HepG2 (cell line): ENCODE data around the gene GADD45GIP1. TPM values are rescaled to one million over a fixed set of nuclear protein-coding genes. Genes with fewer than 3 reads are reported as not detected.

Experiments used
- ATAC-seq: fragments of 200-7000 bp; cut with Tn5 transposase; 3 replicates; pipeline ENCODE4 v1.9.1; 2020; ENCODE audit warnings: mild to moderate bottlenecking, moderate library complexity
- BruUV-seq: library from RNA; stranded (reverse); fragments of 400-500 nt; replicated peaks from 2 replicates; lab custom pipeline; 2021; lab: Mats Ljungman, UMichigan
- CTCF ChIA-PET: fragments of 300-600 bp; formaldehyde crosslinking; extraction: SDS; loops from one replicate; lab custom pipeline; 2021; ENCODE audit warnings: low total read pairs, inconsistent platforms, low intra/inter-chr PET ratio; lab: Yijun Ruan, JAX
- POLR2A ChIA-PET: fragments of 350-600 bp; sonication (Branson Sonifier 250); formaldehyde crosslinking; loops from one replicate; lab custom pipeline; 2020; ENCODE audit warnings: antibody characterized with exemption, inconsistent platforms; lab: Yijun Ruan, JAX
- DNase-seq: peaks from one replicate; pipeline ENCODE4 v3.0.0-alpha.2; 2015; ENCODE audit warnings: low spot score
- FAIRE-seq: peaks from 3 replicates; lab custom pipeline; 2011; peaks lifted over from hg19 to GRCh38; lab: Jason Lieb, UNC
- H2AFZ ChIP-seq: one replicate; pipeline ENCODE4 v1.6.1; 2011; ENCODE audit warnings: low read length, inconsistent platforms
- H3K27ac ChIP-seq: fragments of 300-600 bp; 3 replicates; pipeline ENCODE4 v1.8.0; 2011; ENCODE audit warnings: mixed run types, mild to moderate bottlenecking, mixed read lengths, low read length, inconsistent platforms; ENCODE audit not compliant: insufficient read depth; ENCODE audit errors: extremely low read length
- H3K27me3 ChIP-seq, 2 experiments: fragments of 200-600 bp in 1 of 2; 2 replicates in 1 of 2; 3 replicates in 1 of 2; pipeline versions ENCODE4 v1.6.0 to v1.8.0; 2011; ENCODE audit warnings: low read length in 2 of 2, mild to moderate bottlenecking in 2 of 2, moderate library complexity in 2 of 2, inconsistent platforms in 1 of 2; ENCODE audit not compliant: insufficient read depth in 2 of 2, control insufficient read depth in 1 of 2
- H3K36me3 ChIP-seq, 2 experiments: fragments of 200-600 bp in 1 of 2; replicated peaks in 1 of 2; 2 replicates in 1 of 2; 3 replicates in 1 of 2; pipeline versions ENCODE4 v1.5.1 to v1.8.0; 2011; ENCODE audit warnings: low read length in 2 of 2, inconsistent platforms in 1 of 2; ENCODE audit not compliant: insufficient read depth in 2 of 2, control insufficient read depth in 1 of 2
- H3K4me1 ChIP-seq: 2 replicates; pipeline ENCODE4 v1.5.1; 2012; ENCODE audit warnings: low read length, inconsistent platforms; ENCODE audit not compliant: insufficient read depth
- H3K4me2 ChIP-seq: 2 replicates; pipeline ENCODE4 v1.6.0; 2011; ENCODE audit warnings: low read depth, low read length, inconsistent platforms
- H3K4me3 ChIP-seq, 3 experiments: fragments of 200-600 bp in 1 of 3; sonication (generic), shearing (Covaris generic) in 1 of 3; replicated peaks in 1 of 3; 2 replicates each; pipeline ENCODE4 v1.5.1; 2011 to 2016; ENCODE audit warnings: low read length in 3 of 3, inconsistent platforms in 2 of 3, low read depth in 2 of 3, mild to moderate bottlenecking in 2 of 3, control low read depth in 1 of 3, mixed read lengths in 1 of 3; ENCODE audit not compliant: insufficient read depth in 1 of 3
- H3K79me2 ChIP-seq: one replicate; pipeline ENCODE4 v1.6.1; 2011; ENCODE audit warnings: low read length, inconsistent platforms; ENCODE audit not compliant: insufficient read depth
- H3K9ac ChIP-seq: 2 replicates; pipeline ENCODE4 v1.6.0; 2011; ENCODE audit warnings: mild to moderate bottlenecking, low read depth, low read length, inconsistent platforms; ENCODE audit not compliant: insufficient read depth
- H3K9me3 ChIP-seq: 2 replicates; pipeline ENCODE4 v1.5.1; 2012; ENCODE audit warnings: mild to moderate bottlenecking, low read length
- H4K20me1 ChIP-seq: 2 replicates; pipeline ENCODE4 v1.6.0; 2011; ENCODE audit warnings: inconsistent platforms, mild to moderate bottlenecking, low read length, moderate library complexity; ENCODE audit not compliant: insufficient read depth
- ATF7-NPFF ChIP-seq: sonication (generic); formaldehyde crosslinking; IDR thresholded peaks from 2 replicates; pipeline ENCODE4 v1.8.1; 2023; ENCODE audit warnings: mild to moderate bottlenecking, low read depth, missing genetic modification reagents, moderate library complexity
- CHD2 ChIP-seq: IDR thresholded peaks from 2 replicates; pipeline ENCODE4 v1.6.1; 2011; ENCODE audit warnings: low read depth, low read length, improper control_type of control experiment
- EP300 ChIP-seq, 3 experiments: sonication (generic) in 1 of 3; formaldehyde crosslinking in 1 of 3; IDR thresholded peaks; 2 replicates each; pipeline versions ENCODE4 v1.5.1 to v1.6.1; 2011 to 2020; ENCODE audit warnings: low read depth in 2 of 3, low read length in 2 of 3, borderline replicate concordance in 1 of 3, improper control_type of control experiment in 1 of 3, mild to moderate bottlenecking in 1 of 3, missing genetic modification reagents in 1 of 3, moderate library complexity in 1 of 3
- MED1 ChIP-seq: sonication (generic); formaldehyde crosslinking; IDR thresholded peaks from 2 replicates; pipeline ENCODE4 v1.4.0; 2020; ENCODE audit warnings: missing genetic modification reagents
- NFKBIZ ChIP-seq: IDR thresholded peaks from 2 replicates; pipeline ENCODE4 v1.6.1; 2018; ENCODE audit warnings: missing genetic modification reagents, missing compliant biosample characterization
- NONO ChIP-seq, 2 experiments: fragments of 450-650 bp in 1 of 2; sonication (generic) in 1 of 2; formaldehyde crosslinking in 1 of 2; IDR thresholded peaks in 1 of 2; conservative IDR thresholded peaks in 1 of 2; 2 replicates each; pipeline versions ENCODE4 v1.6.1 to v1.8.0; 2017 to 2022; ENCODE audit warnings: mild to moderate bottlenecking in 1 of 2, missing genetic modification reagents in 1 of 2, moderate library complexity in 1 of 2
- PRDM15 ChIP-seq: sonication (generic); formaldehyde crosslinking; IDR thresholded peaks from 2 replicates; pipeline ENCODE4 v1.4.0; 2020; ENCODE audit warnings: missing genetic modification reagents
- REL ChIP-seq: sonication (generic); formaldehyde crosslinking; conservative IDR thresholded peaks from 2 replicates; pipeline ENCODE4 v1.8.0; 2022; ENCODE audit warnings: mild to moderate bottlenecking, missing genetic modification reagents, moderate library complexity
- SRF ChIP-seq: IDR thresholded peaks from 2 replicates; pipeline ENCODE4 v1.6.1; 2011; ENCODE audit warnings: mild to moderate bottlenecking, low read depth, low read length, moderate library complexity
- TFAP4 ChIP-seq: sonication (generic); IDR thresholded peaks from 2 replicates; pipeline ENCODE4 v1.6.1; 2016; ENCODE audit warnings: low read depth, borderline replicate concordance
- THAP9 ChIP-seq: sonication (generic); formaldehyde crosslinking; IDR thresholded peaks from 2 replicates; pipeline ENCODE4; 2020; ENCODE audit warnings: missing genetic modification reagents, mild to moderate bottlenecking, borderline replicate concordance
- ZNF18 ChIP-seq: sonication (generic); formaldehyde crosslinking; IDR thresholded peaks from 2 replicates; pipeline ENCODE4 v1.8.0; 2022; ENCODE audit warnings: mild to moderate bottlenecking, missing genetic modification reagents; ENCODE audit not compliant: insufficient replicate concordance
- ZNF614 ChIP-seq: IDR thresholded peaks from 2 replicates; pipeline ENCODE4 v1.6.1; 2018; ENCODE audit warnings: missing biosample characterization, missing genetic modification reagents, inconsistent platforms, borderline replicate concordance
- WGBS: methylation state at CpG from one replicate; pipeline ENCODE4 v1.1.6; 2017; ENCODE audit warnings: low lambda C conversion rate; 5-methylcytosine and 5-hydroxymethylcytosine counted together
- in situ Hi-C: cut with HindIII; loops from 2 replicates; pipeline ENCODE4 v1.10.0; 2017; ENCODE audit warnings: low pct_unique_long_range_greater_than_20kb; ENCODE audit not compliant: extremely low pct_ligation_motif_present
- intact Hi-C: fragments of 100-400 bp; cut with micrococcal nuclease; formaldehyde crosslinking; loops from one replicate; pipeline ENCODE4 v1.10.0; 2022; ENCODE audit not compliant: unreplicated experiment
- polyA plus RNA-seq, 8 experiments: library from polyadenylated mRNA; depleted of rRNA in 3 of 8; stranded (reverse) in 7 of 8; unstranded in 1 of 8; fragments of >200 nt; fragmentation: Illumina TruSeq in 4 of 8; extraction: Trizol in 4 of 8; gene quantifications; 2 replicates each; pipeline versions ENCODE4 v1.2.1 to v1.2.3, GENCODE V29; 2011 to 2016; ENCODE audit warnings: low read depth in 4 of 8, missing spikeins in 1 of 8, mixed read lengths in 1 of 8; ENCODE audit not compliant: insufficient read depth in 1 of 8
- total RNA-seq, 5 experiments: library from RNA; depleted of rRNA; stranded (reverse); fragments of >200 nt; fragmentation: Illumina TruSeq; extraction: Trizol; gene quantifications; 2 replicates each; pipeline ENCODE4 v1.2.3, GENCODE V29; 2016; ENCODE audit warnings: low read depth in 1 of 5

The GADD45GIP1 gene
- total and polyA plus RNA-seq, 2 of the 13 experiments (the other 11 are each of a cell fraction or from before 2014, with no cell fraction given), result 24.6 to 30.7 TPM

- no peak for TF ChIP-seq ZNF18 (CRISPR knock-in tag)
- no peak for TF ChIP-seq CHD2
- no peak for TF ChIP-seq TFAP4
Measured at GRCh38 chr19:12983091-12983490, 26.1 kb upstream of the GADD45GIP1 start (continued).

GRCh38 chr19:12982648-12983047 lies 25.6 kb upstream of the GADD45GIP1 start:
- intact Hi-C loops, result no loop called here
- no peak overlapping the region for H3K27ac ChIP-seq
- FAIRE-seq (no peak), ATAC-seq (no peak), DNase-seq (no peak)
- no peak overlapping the region for H3K4me3 ChIP-seq
- H2AFZ ChIP-seq, result no peak overlapping the region
- H3K36me3 ChIP-seq, result no peaks in the 10 kb centered on the region
- no TSS peak for BruUV-seq
- WGBS, result 77% methylated on average over 6 of the region's 6 CpGs
- POLR2A ChIA-PET, result interaction anchor here (2.2 kb wide), 1 partner anchor 78 kb away, joined by 7 read pairs; no protein-coding TSS in a partner anchor
- in situ Hi-C loops, result no loop called here
- H3K4me2 ChIP-seq, result peak overlapping the region; percentile 67
- CTCF ChIA-PET, result interaction anchor here (2.4 to 3.8 kb wide), 2 partner anchors 79 to 111 kb away, joined by 11 to 29 read pairs; no protein-coding TSS in a partner anchor
- no peaks in the 10 kb centered on the region for H3K9me3 ChIP-seq
- no peaks in the 10 kb centered on the region for H4K20me1 ChIP-seq
- H3K9ac ChIP-seq, result no peak overlapping the region
- peaks cover 55% of the 10 kb centered on the region for H3K4me1 ChIP-seq
- H3K79me2 ChIP-seq, result no peaks in the 10 kb centered on the region
- peaks cover 0 to 5% of the 10 kb centered on the region in 2 experiments; a peak in 1 of 5 replicates for H3K27me3 ChIP-seq
- TF ChIP-seq REL (CRISPR knock-in tag) (no peak), PRDM15 (no peak), ATF7-NPFF (CRISPR knock-in tag) (no peak), THAP9 (CRISPR knock-in tag) (no peak), NONO (IDR thresholded peaks at IDR 0.05) (no peak), NONO (CRISPR knock-in tag; conservative IDR thresholded peaks at IDR 0.05) (no peak), ZNF614 (no peak), EP300 (IDR thresholded peaks at IDR 0.05; ENCODE audit: low read depth in 2 of 2, low read length in 2 of 2) (no peak), EP300 (CRISPR knock-in tag; IDR thresholded peaks at IDR 0.05; ENCODE audit: borderline replicate concordance) (no peak), NFKBIZ (CRISPR knock-in tag) (no peak), SRF (no peak), MED1 (CRISPR knock-in tag) (no peak)
